ENCODE data around the gene TJP2. TPM values are rescaled to one million over a fixed set of nuclear protein-coding genes. Genes with fewer than 3 reads are reported as not detected.

Gene TJP2
- 0.81 TPM for polyA plus RNA-seq

GRCh38 chr9:69173891-69174615 is at the start of gene TJP2:
TSS of gene TJP2 (plus strand) at chr9:69174277. CDS start at chr9:69174373, 96 bp downstream.
- Mint-ChIP-seq H3K27me3 (peaks cover 32% of the 10 kb centered on the region), H3K9me3 (no peaks in the 10 kb centered on the region), H3K4me1 (peaks cover 12 to 33% (median 20%) of the 10 kb centered on the region in 3 donors), H3K4me3 (peak within 1 kb of the TSS; percentile 79 to 89 (median 88)), H3K27ac (no peak within 1 kb of the TSS), H3K36me3 (no peaks in the 10 kb centered on the region)

- H3K36me3 Mint-ChIP-seq = peaks cover 3% of the 10 kb centered on the region
- no peaks in the 10 kb centered on the region for H3K9me3 Mint-ChIP-seq
- no peak overlapping the region for H3K27ac Mint-ChIP-seq
- H3K27me3 Mint-ChIP-seq = peaks cover 4% of the 10 kb centered on the region
- no peak overlapping the region for H3K4me3 Mint-ChIP-seq
- no peaks in the 10 kb centered on the region for H3K4me1 Mint-ChIP-seq
Observed at GRCh38 chr9:69130456-69131441, 43.3 kb upstream of the TJP2 start.

GRCh38 chr9:69131682-69132081 is 42.4 kb upstream of the TJP2 start:
- Mint-ChIP-seq H3K4me3 (no peak overlapping the region), H3K27ac (no peak overlapping the region), H3K9me3 (no peaks in the 10 kb centered on the region), H3K27me3 (peaks cover 4% of the 10 kb centered on the region), H3K36me3 (peaks cover 3% of the 10 kb centered on the region), H3K4me1 (no peaks in the 10 kb centered on the region)

- Mint-ChIP-seq H3K27me3 (peaks cover 6% of the 10 kb centered on the region), H3K36me3 (peaks cover 3% of the 10 kb centered on the region), H3K4me3 (no peak overlapping the region), H3K9me3 (no peaks in the 10 kb centered on the region), H3K27ac (no peak overlapping the region), H3K4me1 (no peaks in the 10 kb centered on the region)
Observed at GRCh38 chr9:69132361-69132760, 41.7 kb upstream of the TJP2 start.

GRCh38 chr9:69134412-69134811 is 39.7 kb upstream of the TJP2 start:
- Mint-ChIP-seq H3K27ac (no peak overlapping the region), H3K4me1 (no peaks in the 10 kb centered on the region), H3K27me3 (peaks cover 6% of the 10 kb centered on the region), H3K4me3 (no peak overlapping the region), H3K36me3 (peaks cover 3% of the 10 kb centered on the region), H3K9me3 (no peaks in the 10 kb centered on the region)

GRCh38 chr9:69136185-69136584 is 37.9 kb upstream of the TJP2 start:
- Mint-ChIP-seq H3K27me3 (peaks cover 3% of the 10 kb centered on the region), H3K9me3 (no peaks in the 10 kb centered on the region), H3K4me1 (no peaks in the 10 kb centered on the region), H3K4me3 (no peak overlapping the region), H3K27ac (no peak overlapping the region), H3K36me3 (peaks cover 3% of the 10 kb centered on the region)

GRCh38 chr9:69136779-69137178 is 37.3 kb upstream of the TJP2 start:
- peaks cover 3% of the 10 kb centered on the region for H3K27me3 Mint-ChIP-seq
- peaks cover 2% of the 10 kb centered on the region for H3K36me3 Mint-ChIP-seq
- H3K4me1 Mint-ChIP-seq = no peaks in the 10 kb centered on the region
- no peak overlapping the region for H3K27ac Mint-ChIP-seq
- no peak overlapping the region for H3K4me3 Mint-ChIP-seq
- H3K9me3 Mint-ChIP-seq = no peaks in the 10 kb centered on the region

GRCh38 chr9:69137311-69137710 is 36.8 kb upstream of the TJP2 start:
- no peaks in the 10 kb centered on the region for H3K4me1 Mint-ChIP-seq
- H3K27me3 Mint-ChIP-seq = peaks cover 1% of the 10 kb centered on the region
- no peak overlapping the region for H3K27ac Mint-ChIP-seq
- H3K36me3 Mint-ChIP-seq = peaks cover under 1% of the 10 kb centered on the region
- no peak overlapping the region for H3K4me3 Mint-ChIP-seq
- no peaks in the 10 kb centered on the region for H3K9me3 Mint-ChIP-seq

GRCh38 chr9:69139596-69139995 is 34.5 kb upstream of the TJP2 start:
- H3K36me3 Mint-ChIP-seq = no peaks in the 10 kb centered on the region
- no peaks in the 10 kb centered on the region for H3K4me1 Mint-ChIP-seq
- peaks cover 1% of the 10 kb centered on the region for H3K27me3 Mint-ChIP-seq
- H3K9me3 Mint-ChIP-seq = no peaks in the 10 kb centered on the region
- no peak overlapping the region for H3K27ac Mint-ChIP-seq
- H3K4me3 Mint-ChIP-seq = no peak overlapping the region

GRCh38 chr9:69140123-69140735 is 33.8 kb upstream of the TJP2 start:
- H3K27ac Mint-ChIP-seq = no peak overlapping the region
- H3K9me3 Mint-ChIP-seq = no peaks in the 10 kb centered on the region
- H3K36me3 Mint-ChIP-seq = no peaks in the 10 kb centered on the region
- H3K4me1 Mint-ChIP-seq = no peaks in the 10 kb centered on the region
- no peak overlapping the region for H3K4me3 Mint-ChIP-seq
- peaks cover 1% of the 10 kb centered on the region for H3K27me3 Mint-ChIP-seq

- Mint-ChIP-seq H3K4me1 (no peaks in the 10 kb centered on the region), H3K27ac (no peak overlapping the region), H3K27me3 (peaks cover 1% of the 10 kb centered on the region), H3K9me3 (no peaks in the 10 kb centered on the region), H3K4me3 (no peak overlapping the region), H3K36me3 (no peaks in the 10 kb centered on the region)
Observed at GRCh38 chr9:69141851-69142250, 32.2 kb upstream of the TJP2 start.

- Mint-ChIP-seq H3K36me3 (no peaks in the 10 kb centered on the region), H3K27ac (no peak overlapping the region), H3K27me3 (no peaks in the 10 kb centered on the region)
Observed at GRCh38 chr9:69143291-69143690, 30.8 kb upstream of the TJP2 start.

GRCh38 chr9:69145144-69145715 is 28.8 kb upstream of the TJP2 start:
- H3K27me3 Mint-ChIP-seq = no peaks in the 10 kb centered on the region
- H3K36me3 Mint-ChIP-seq = no peaks in the 10 kb centered on the region
- no peaks in the 10 kb centered on the region for H3K9me3 Mint-ChIP-seq
- H3K4me3 Mint-ChIP-seq = no peak overlapping the region
- H3K27ac Mint-ChIP-seq = no peak overlapping the region
- no peaks in the 10 kb centered on the region for H3K4me1 Mint-ChIP-seq

More at GRCh38 chr9:69143291-69143690, 30.8 kb upstream of the TJP2 start:
- H3K9me3 Mint-ChIP-seq = no peaks in the 10 kb centered on the region
- H3K4me3 Mint-ChIP-seq = no peak overlapping the region
- no peaks in the 10 kb centered on the region for H3K4me1 Mint-ChIP-seq

GRCh38 chr9:69147041-69147834 is 26.8 kb upstream of the TJP2 start:
- Mint-ChIP-seq H3K4me1 (peaks cover 0 to under 1% (median 0%) of the 10 kb centered on the region in 3 donors), H3K4me3 (no peak overlapping the region), H3K27ac (no peak overlapping the region), H3K36me3 (peaks cover 2% of the 10 kb centered on the region), H3K27me3 (no peaks in the 10 kb centered on the region), H3K9me3 (peaks cover 0 to 1% (median 0%) of the 10 kb centered on the region in 3 donors)

Data from IgD-negative memory B cell (primary cell).